Measurements from ENCODE around the gene CAPZB.

- TF ChIP-seq, protein P1, sequence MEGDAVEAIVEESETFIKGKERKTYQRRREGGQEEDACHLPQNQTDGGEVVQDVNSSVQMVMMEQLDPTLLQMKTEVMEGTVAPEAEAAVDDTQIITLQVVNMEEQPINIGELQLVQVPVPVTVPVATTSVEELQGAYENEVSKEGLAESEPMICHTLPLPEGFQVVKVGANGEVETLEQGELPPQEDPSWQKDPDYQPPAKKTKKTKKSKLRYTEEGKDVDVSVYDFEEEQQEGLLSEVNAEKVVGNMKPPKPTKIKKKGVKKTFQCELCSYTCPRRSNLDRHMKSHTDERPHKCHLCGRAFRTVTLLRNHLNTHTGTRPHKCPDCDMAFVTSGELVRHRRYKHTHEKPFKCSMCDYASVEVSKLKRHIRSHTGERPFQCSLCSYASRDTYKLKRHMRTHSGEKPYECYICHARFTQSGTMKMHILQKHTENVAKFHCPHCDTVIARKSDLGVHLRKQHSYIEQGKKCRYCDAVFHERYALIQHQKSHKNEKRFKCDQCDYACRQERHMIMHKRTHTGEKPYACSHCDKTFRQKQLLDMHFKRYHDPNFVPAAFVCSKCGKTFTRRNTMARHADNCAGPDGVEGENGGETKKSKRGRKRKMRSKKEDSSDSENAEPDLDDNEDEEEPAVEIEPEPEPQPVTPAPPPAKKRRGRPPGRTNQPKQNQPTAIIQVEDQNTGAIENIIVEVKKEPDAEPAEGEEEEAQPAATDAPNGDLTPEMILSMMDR (IDR thresholded peaks at IDR 0.05; ENCODE audit: insufficient read depth, low read length, poor library complexity, severe bottlenecking), result no peak
- TF ChIP-seq EZH2phosphoT487 (conservative IDR thresholded peaks at IDR 0.05; ENCODE audit: low read length), result no peak
Observed at GRCh38 chr1:19432943-19433718, 52.2 kb downstream of the CAPZB start.
